Neural cell (in vitro differentiated cells): ENCODE results near the gene PDGFB. TPM values are rescaled to one million over a fixed set of nuclear protein-coding genes. Genes with fewer than 3 reads are reported as not detected.

Experiments used
- H2AFZ ChIP-seq: fragments of 200-600, 300-800 bp; sonication (generic), shearing (Covaris generic); 2 replicates; pipeline ENCODE4 v1.6.0; 2014; ENCODE audit warnings: low read depth, mild to moderate bottlenecking, antibody characterized with exemption, low read length, moderate library complexity
- H3F3A ChIP-seq: fragments of 200-600 bp; shearing (Covaris generic); 2 replicates; pipeline ENCODE4 v1.6.1; 2016; ENCODE audit warnings: mild to moderate bottlenecking, moderate library complexity, mixed read lengths, antibody characterized with exemption, low read length; ENCODE audit not compliant: insufficient read depth, poor library complexity, severe bottlenecking
- H3K27ac ChIP-seq: fragments of 200-600, 300-800 bp; sonication (generic), shearing (Covaris generic); 2 replicates; pipeline ENCODE4 v1.5.1; 2014; ENCODE audit warnings: mild to moderate bottlenecking, low read length, moderate library complexity
- H3K27me3 ChIP-seq: fragments of 300-800, 200-600 bp; sonication (generic), shearing (Covaris generic); 2 replicates; pipeline ENCODE4 v1.6.0; 2014; ENCODE audit warnings: mild to moderate bottlenecking, low read depth, low read length, moderate library complexity; ENCODE audit not compliant: insufficient read depth
- H3K36me3 ChIP-seq: fragments of 300-800, 200-600 bp; sonication (generic), shearing (Covaris generic); 2 replicates; pipeline ENCODE4 v1.5.1; 2014; ENCODE audit warnings: mild to moderate bottlenecking, antibody characterized with exemption, low read length, moderate library complexity; ENCODE audit not compliant: insufficient read depth
- H3K4me2 ChIP-seq: fragments of 300-800, 200-600 bp; sonication (generic), shearing (Covaris generic); 2 replicates; pipeline ENCODE4 v1.6.0; 2014; ENCODE audit warnings: mild to moderate bottlenecking, low read length
- H3K4me3 ChIP-seq: fragments of 300-800, 200-600 bp; sonication (generic), shearing (Covaris generic); 2 replicates; pipeline ENCODE4 v1.5.1; 2014; ENCODE audit warnings: mild to moderate bottlenecking, low read length, moderate library complexity
- H3K79me2 ChIP-seq: fragments of 200-600 bp; shearing (Covaris generic); replicated peaks from 2 replicates; pipeline ENCODE4 v1.6.0; 2014; ENCODE audit warnings: mild to moderate bottlenecking, low read length, moderate library complexity; ENCODE audit not compliant: insufficient read depth
- H3K9ac ChIP-seq: fragments of 300-800, 200-600 bp; sonication (generic), shearing (Covaris generic); 2 replicates; pipeline ENCODE4 v1.6.1; 2016; ENCODE audit warnings: mild to moderate bottlenecking, low read length, mixed read lengths
- H3K9me2 ChIP-seq: fragments of 200-600 bp; shearing (Covaris generic); 2 replicates; pipeline ENCODE4 v1.6.1; 2016; ENCODE audit warnings: mild to moderate bottlenecking, low read length, mixed read lengths; ENCODE audit not compliant: insufficient read depth
- H3K9me3 ChIP-seq: fragments of 200-600, 300-800 bp; sonication (generic), shearing (Covaris generic); 2 replicates; pipeline ENCODE4 v1.6.1; 2016; ENCODE audit warnings: mild to moderate bottlenecking, mixed run types, low read length, moderate library complexity, mixed read lengths
- H4K20me1 ChIP-seq: fragments of 200-600 bp; shearing (Covaris generic); 2 replicates; pipeline ENCODE4 v1.6.1; 2016; ENCODE audit warnings: mild to moderate bottlenecking, mixed run types; ENCODE audit not compliant: insufficient read depth
- EP300 ChIP-seq: fragments of 450-650 bp; conservative IDR thresholded peaks from 2 replicates; pipeline ENCODE4 v1.6.1; 2014; ENCODE audit warnings: antibody characterized with exemption, mild to moderate bottlenecking, moderate library complexity; ENCODE audit not compliant: poor library complexity, severe bottlenecking
- EZH2 ChIP-seq: fragments of 200-600, 300-800 bp; shearing (Covaris generic), sonication (generic); IDR thresholded peaks from 2 replicates; pipeline ENCODE4 v1.6.1; 2014; ENCODE audit warnings: antibody characterized with exemption, low read length, borderline replicate concordance, mild to moderate bottlenecking; ENCODE audit not compliant: insufficient read depth, poor library complexity, severe bottlenecking
- MXI1 ChIP-seq: fragments of 450-650 bp; conservative IDR thresholded peaks from 2 replicates; pipeline ENCODE4 v1.6.1; 2014; ENCODE audit warnings: antibody characterized with exemption, mild to moderate bottlenecking; ENCODE audit not compliant: poor library complexity, severe bottlenecking
- POLR2AphosphoS5 ChIP-seq: IDR thresholded peaks from 2 replicates; pipeline ENCODE4 v1.6.1; 2012
- RAD21 ChIP-seq: fragments of 450-650 bp; conservative IDR thresholded peaks from 2 replicates; pipeline ENCODE4 v1.6.1; 2014; ENCODE audit warnings: antibody characterized with exemption, mild to moderate bottlenecking, moderate library complexity
- REST ChIP-seq: IDR thresholded peaks from 2 replicates; pipeline ENCODE4 v1.6.1; 2012; ENCODE audit warnings: borderline replicate concordance
- SMC3 ChIP-seq: fragments of 450-650 bp; conservative IDR thresholded peaks from 2 replicates; pipeline ENCODE4 v1.6.1; 2014; ENCODE audit warnings: antibody characterized with exemption, mild to moderate bottlenecking, moderate library complexity; ENCODE audit not compliant: poor library complexity
- TAF1 ChIP-seq: IDR thresholded peaks from 2 replicates; pipeline ENCODE4 v1.6.1; 2012; ENCODE audit warnings: low read depth
- polyA plus RNA-seq: library from polyadenylated mRNA; depleted of rRNA; stranded (reverse); fragments of >200 nt; gene quantifications from 2 replicates; pipeline ENCODE4 v1.2.3, GENCODE V29; 2014
- TF ChIP-seq, protein P1 (sequence below): fragments of 450-650 bp; IDR thresholded peaks from 2 replicates; pipeline ENCODE4 v1.5.1; 2014; ENCODE audit warnings: antibody characterized with exemption, mild to moderate bottlenecking, moderate library complexity; ENCODE audit not compliant: poor library complexity, severe bottlenecking

Gene PDGFB
- polyA plus RNA-seq, 1 donor from 2014 or later: 0.61 TPM

GRCh38 chr22:39263626-39264348, 19.0 kb upstream of the PDGFB start:
- Histone ChIP-seq H3K36me3 (no peaks in the 10 kb centered on the region), H3K27ac (no peak overlapping the region), H3K4me3 (no peak overlapping the region), H4K20me1 (no peaks in the 10 kb centered on the region), H3K9me3 (no peaks in the 10 kb centered on the region), H3K79me2 (no peaks in the 10 kb centered on the region), H3K27me3 (no peaks in the 10 kb centered on the region), H3K4me2 (no peak overlapping the region), H3F3A (no peaks in the 10 kb centered on the region), H2AFZ (no peak overlapping the region), H3K9ac (no peak overlapping the region), H3K9me2 (no peaks in the 10 kb centered on the region)
- TF ChIP-seq POLR2AphosphoS5 (no peak), RAD21 (no peak), EZH2 (no peak), EP300 (no peak), SMC3 (no peak), MXI1 (no peak), REST (no peak), TAF1 (no peak)
- TF ChIP-seq, protein P1, sequence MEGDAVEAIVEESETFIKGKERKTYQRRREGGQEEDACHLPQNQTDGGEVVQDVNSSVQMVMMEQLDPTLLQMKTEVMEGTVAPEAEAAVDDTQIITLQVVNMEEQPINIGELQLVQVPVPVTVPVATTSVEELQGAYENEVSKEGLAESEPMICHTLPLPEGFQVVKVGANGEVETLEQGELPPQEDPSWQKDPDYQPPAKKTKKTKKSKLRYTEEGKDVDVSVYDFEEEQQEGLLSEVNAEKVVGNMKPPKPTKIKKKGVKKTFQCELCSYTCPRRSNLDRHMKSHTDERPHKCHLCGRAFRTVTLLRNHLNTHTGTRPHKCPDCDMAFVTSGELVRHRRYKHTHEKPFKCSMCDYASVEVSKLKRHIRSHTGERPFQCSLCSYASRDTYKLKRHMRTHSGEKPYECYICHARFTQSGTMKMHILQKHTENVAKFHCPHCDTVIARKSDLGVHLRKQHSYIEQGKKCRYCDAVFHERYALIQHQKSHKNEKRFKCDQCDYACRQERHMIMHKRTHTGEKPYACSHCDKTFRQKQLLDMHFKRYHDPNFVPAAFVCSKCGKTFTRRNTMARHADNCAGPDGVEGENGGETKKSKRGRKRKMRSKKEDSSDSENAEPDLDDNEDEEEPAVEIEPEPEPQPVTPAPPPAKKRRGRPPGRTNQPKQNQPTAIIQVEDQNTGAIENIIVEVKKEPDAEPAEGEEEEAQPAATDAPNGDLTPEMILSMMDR: no peak

- Histone ChIP-seq H2AFZ (no peak overlapping the region), H3K79me2 (no peaks in the 10 kb centered on the region), H3K27me3 (no peaks in the 10 kb centered on the region), H3K9ac (no peak overlapping the region), H3K9me2 (no peaks in the 10 kb centered on the region), H3K4me3 (no peak overlapping the region), H3K36me3 (no peaks in the 10 kb centered on the region), H3K27ac (no peak overlapping the region), H3K9me3 (no peaks in the 10 kb centered on the region), H4K20me1 (no peaks in the 10 kb centered on the region), H3F3A (no peaks in the 10 kb centered on the region), H3K4me2 (no peak overlapping the region)
- TF ChIP-seq TAF1 (no peak), EP300 (no peak), EZH2 (no peak), REST (no peak), RAD21 (no peak), MXI1 (no peak), SMC3 (no peak)
- TF ChIP-seq, protein P1: no peak
Measured at GRCh38 chr22:39259666-39260065, 14.9 kb upstream of the PDGFB start.
